ENCODE measurements around the gene POLE2.

The POLE2 gene

GRCh38 chr14:49594347-49595091 is 93.5 kb downstream of the POLE2 start:
- H3K4me3 ChIP-seq (ENCODE audit: low read length), result no peak overlapping the region
- TF ChIP-seq CTCF (IDR thresholded peaks at IDR 0.05; ENCODE audit: insufficient read depth, low read depth, low read length, missing control alignments), result no peak
- DNase-seq (ENCODE audit: low read depth), result peak; percentile 41
